Neural cell (in vitro differentiated cells): ENCODE measurements around the gene MEF2A. TPM values are rescaled to one million over a fixed set of nuclear protein-coding genes. Genes with fewer than 3 reads are reported as not detected.

Experiments used
- H2AFZ ChIP-seq: fragments of 200-600, 300-800 bp; sonication (generic), shearing (Covaris generic); 2 replicates; pipeline ENCODE4 v1.6.0; 2014; ENCODE audit warnings: low read depth, mild to moderate bottlenecking, antibody characterized with exemption, low read length, moderate library complexity
- H3F3A ChIP-seq: fragments of 200-600 bp; shearing (Covaris generic); 2 replicates; pipeline ENCODE4 v1.6.1; 2016; ENCODE audit warnings: mild to moderate bottlenecking, moderate library complexity, mixed read lengths, antibody characterized with exemption, low read length; ENCODE audit not compliant: insufficient read depth, poor library complexity, severe bottlenecking
- H3K27ac ChIP-seq: fragments of 200-600, 300-800 bp; sonication (generic), shearing (Covaris generic); 2 replicates; pipeline ENCODE4 v1.5.1; 2014; ENCODE audit warnings: mild to moderate bottlenecking, low read length, moderate library complexity
- H3K27me3 ChIP-seq: fragments of 300-800, 200-600 bp; sonication (generic), shearing (Covaris generic); 2 replicates; pipeline ENCODE4 v1.6.0; 2014; ENCODE audit warnings: mild to moderate bottlenecking, low read depth, low read length, moderate library complexity; ENCODE audit not compliant: insufficient read depth
- H3K36me3 ChIP-seq: fragments of 300-800, 200-600 bp; sonication (generic), shearing (Covaris generic); 2 replicates; pipeline ENCODE4 v1.5.1; 2014; ENCODE audit warnings: mild to moderate bottlenecking, antibody characterized with exemption, low read length, moderate library complexity; ENCODE audit not compliant: insufficient read depth
- H3K4me2 ChIP-seq: fragments of 300-800, 200-600 bp; sonication (generic), shearing (Covaris generic); 2 replicates; pipeline ENCODE4 v1.6.0; 2014; ENCODE audit warnings: mild to moderate bottlenecking, low read length
- H3K4me3 ChIP-seq: fragments of 300-800, 200-600 bp; sonication (generic), shearing (Covaris generic); 2 replicates; pipeline ENCODE4 v1.5.1; 2014; ENCODE audit warnings: mild to moderate bottlenecking, low read length, moderate library complexity
- H3K79me2 ChIP-seq: fragments of 200-600 bp; shearing (Covaris generic); replicated peaks from 2 replicates; pipeline ENCODE4 v1.6.0; 2014; ENCODE audit warnings: mild to moderate bottlenecking, low read length, moderate library complexity; ENCODE audit not compliant: insufficient read depth
- H3K9ac ChIP-seq: fragments of 300-800, 200-600 bp; sonication (generic), shearing (Covaris generic); 2 replicates; pipeline ENCODE4 v1.6.1; 2016; ENCODE audit warnings: mild to moderate bottlenecking, low read length, mixed read lengths
- H3K9me2 ChIP-seq: fragments of 200-600 bp; shearing (Covaris generic); 2 replicates; pipeline ENCODE4 v1.6.1; 2016; ENCODE audit warnings: mild to moderate bottlenecking, low read length, mixed read lengths; ENCODE audit not compliant: insufficient read depth
- H3K9me3 ChIP-seq: fragments of 200-600, 300-800 bp; sonication (generic), shearing (Covaris generic); 2 replicates; pipeline ENCODE4 v1.6.1; 2016; ENCODE audit warnings: mild to moderate bottlenecking, mixed run types, low read length, moderate library complexity, mixed read lengths
- H4K20me1 ChIP-seq: fragments of 200-600 bp; shearing (Covaris generic); 2 replicates; pipeline ENCODE4 v1.6.1; 2016; ENCODE audit warnings: mild to moderate bottlenecking, mixed run types; ENCODE audit not compliant: insufficient read depth
- EP300 ChIP-seq: fragments of 450-650 bp; conservative IDR thresholded peaks from 2 replicates; pipeline ENCODE4 v1.6.1; 2014; ENCODE audit warnings: antibody characterized with exemption, mild to moderate bottlenecking, moderate library complexity; ENCODE audit not compliant: poor library complexity, severe bottlenecking
- EZH2 ChIP-seq: fragments of 200-600, 300-800 bp; shearing (Covaris generic), sonication (generic); IDR thresholded peaks from 2 replicates; pipeline ENCODE4 v1.6.1; 2014; ENCODE audit warnings: antibody characterized with exemption, low read length, borderline replicate concordance, mild to moderate bottlenecking; ENCODE audit not compliant: insufficient read depth, poor library complexity, severe bottlenecking
- MXI1 ChIP-seq: fragments of 450-650 bp; conservative IDR thresholded peaks from 2 replicates; pipeline ENCODE4 v1.6.1; 2014; ENCODE audit warnings: antibody characterized with exemption, mild to moderate bottlenecking; ENCODE audit not compliant: poor library complexity, severe bottlenecking
- POLR2AphosphoS5 ChIP-seq: IDR thresholded peaks from 2 replicates; pipeline ENCODE4 v1.6.1; 2012
- RAD21 ChIP-seq: fragments of 450-650 bp; conservative IDR thresholded peaks from 2 replicates; pipeline ENCODE4 v1.6.1; 2014; ENCODE audit warnings: antibody characterized with exemption, mild to moderate bottlenecking, moderate library complexity
- SMC3 ChIP-seq: fragments of 450-650 bp; conservative IDR thresholded peaks from 2 replicates; pipeline ENCODE4 v1.6.1; 2014; ENCODE audit warnings: antibody characterized with exemption, mild to moderate bottlenecking, moderate library complexity; ENCODE audit not compliant: poor library complexity
- TAF1 ChIP-seq: IDR thresholded peaks from 2 replicates; pipeline ENCODE4 v1.6.1; 2012; ENCODE audit warnings: low read depth
- polyA plus RNA-seq: library from polyadenylated mRNA; depleted of rRNA; stranded (reverse); fragments of >200 nt; gene quantifications from 2 replicates; pipeline ENCODE4 v1.2.3, GENCODE V29; 2014
- TF ChIP-seq, protein P1 (sequence below): fragments of 450-650 bp; IDR thresholded peaks from 2 replicates; pipeline ENCODE4 v1.5.1; 2014; ENCODE audit warnings: antibody characterized with exemption, mild to moderate bottlenecking, moderate library complexity; ENCODE audit not compliant: poor library complexity, severe bottlenecking
- TF ChIP-seq, protein P2 (sequence below): IDR thresholded peaks from 2 replicates; pipeline ENCODE4 v1.6.1; 2012; ENCODE audit warnings: borderline replicate concordance

Gene MEF2A
- polyA plus RNA-seq, 1 donor from 2014 or later = 32.2 TPM

DNA sequence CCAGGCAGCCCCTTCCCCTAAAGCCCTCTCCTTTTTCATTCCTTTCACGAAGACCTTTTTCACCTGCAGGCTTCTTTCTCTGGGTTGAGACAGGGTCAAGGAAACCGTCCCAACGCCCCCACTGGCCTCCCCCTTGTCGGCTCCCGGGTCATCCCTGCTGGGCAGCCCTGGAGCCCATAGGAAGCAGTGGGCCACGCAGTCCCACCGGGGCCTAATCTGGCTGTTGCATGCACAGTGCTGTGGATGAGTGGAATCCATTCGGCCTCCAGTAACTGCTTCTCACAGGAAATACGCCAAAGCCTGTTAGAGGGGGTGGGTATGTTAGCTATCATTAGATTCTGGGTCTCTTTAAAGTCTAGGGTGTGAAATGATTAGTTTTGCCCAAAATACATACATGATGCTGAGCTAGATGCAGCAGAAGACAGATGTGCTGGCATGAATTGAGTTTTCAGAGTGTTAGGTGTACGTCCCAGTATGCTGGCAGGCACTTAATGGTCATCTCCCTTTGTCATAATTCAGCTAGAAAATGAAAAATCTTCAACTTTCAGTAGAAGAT is 150.8 kb downstream of the MEF2A start:
- H3K27ac ChIP-seq = no peak overlapping the region
- no peaks in the 10 kb centered on the region for H3F3A ChIP-seq
- H3K79me2 ChIP-seq = no peaks in the 10 kb centered on the region
- no peak overlapping the region for H3K4me3 ChIP-seq
- H3K4me2 ChIP-seq = no peak overlapping the region
- no peaks in the 10 kb centered on the region for H3K9me2 ChIP-seq
- no peak overlapping the region for H3K9ac ChIP-seq
- H3K9me3 ChIP-seq = no peaks in the 10 kb centered on the region
- H3K36me3 ChIP-seq = no peaks in the 10 kb centered on the region
- H2AFZ ChIP-seq = no peak overlapping the region
- H4K20me1 ChIP-seq = no peaks in the 10 kb centered on the region
- H3K27me3 ChIP-seq = no peaks in the 10 kb centered on the region
- TF ChIP-seq, protein P1, sequence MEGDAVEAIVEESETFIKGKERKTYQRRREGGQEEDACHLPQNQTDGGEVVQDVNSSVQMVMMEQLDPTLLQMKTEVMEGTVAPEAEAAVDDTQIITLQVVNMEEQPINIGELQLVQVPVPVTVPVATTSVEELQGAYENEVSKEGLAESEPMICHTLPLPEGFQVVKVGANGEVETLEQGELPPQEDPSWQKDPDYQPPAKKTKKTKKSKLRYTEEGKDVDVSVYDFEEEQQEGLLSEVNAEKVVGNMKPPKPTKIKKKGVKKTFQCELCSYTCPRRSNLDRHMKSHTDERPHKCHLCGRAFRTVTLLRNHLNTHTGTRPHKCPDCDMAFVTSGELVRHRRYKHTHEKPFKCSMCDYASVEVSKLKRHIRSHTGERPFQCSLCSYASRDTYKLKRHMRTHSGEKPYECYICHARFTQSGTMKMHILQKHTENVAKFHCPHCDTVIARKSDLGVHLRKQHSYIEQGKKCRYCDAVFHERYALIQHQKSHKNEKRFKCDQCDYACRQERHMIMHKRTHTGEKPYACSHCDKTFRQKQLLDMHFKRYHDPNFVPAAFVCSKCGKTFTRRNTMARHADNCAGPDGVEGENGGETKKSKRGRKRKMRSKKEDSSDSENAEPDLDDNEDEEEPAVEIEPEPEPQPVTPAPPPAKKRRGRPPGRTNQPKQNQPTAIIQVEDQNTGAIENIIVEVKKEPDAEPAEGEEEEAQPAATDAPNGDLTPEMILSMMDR = no peak
- no peak for TF ChIP-seq EZH2
- TF ChIP-seq POLR2AphosphoS5 = no peak
- TF ChIP-seq, protein P2, sequence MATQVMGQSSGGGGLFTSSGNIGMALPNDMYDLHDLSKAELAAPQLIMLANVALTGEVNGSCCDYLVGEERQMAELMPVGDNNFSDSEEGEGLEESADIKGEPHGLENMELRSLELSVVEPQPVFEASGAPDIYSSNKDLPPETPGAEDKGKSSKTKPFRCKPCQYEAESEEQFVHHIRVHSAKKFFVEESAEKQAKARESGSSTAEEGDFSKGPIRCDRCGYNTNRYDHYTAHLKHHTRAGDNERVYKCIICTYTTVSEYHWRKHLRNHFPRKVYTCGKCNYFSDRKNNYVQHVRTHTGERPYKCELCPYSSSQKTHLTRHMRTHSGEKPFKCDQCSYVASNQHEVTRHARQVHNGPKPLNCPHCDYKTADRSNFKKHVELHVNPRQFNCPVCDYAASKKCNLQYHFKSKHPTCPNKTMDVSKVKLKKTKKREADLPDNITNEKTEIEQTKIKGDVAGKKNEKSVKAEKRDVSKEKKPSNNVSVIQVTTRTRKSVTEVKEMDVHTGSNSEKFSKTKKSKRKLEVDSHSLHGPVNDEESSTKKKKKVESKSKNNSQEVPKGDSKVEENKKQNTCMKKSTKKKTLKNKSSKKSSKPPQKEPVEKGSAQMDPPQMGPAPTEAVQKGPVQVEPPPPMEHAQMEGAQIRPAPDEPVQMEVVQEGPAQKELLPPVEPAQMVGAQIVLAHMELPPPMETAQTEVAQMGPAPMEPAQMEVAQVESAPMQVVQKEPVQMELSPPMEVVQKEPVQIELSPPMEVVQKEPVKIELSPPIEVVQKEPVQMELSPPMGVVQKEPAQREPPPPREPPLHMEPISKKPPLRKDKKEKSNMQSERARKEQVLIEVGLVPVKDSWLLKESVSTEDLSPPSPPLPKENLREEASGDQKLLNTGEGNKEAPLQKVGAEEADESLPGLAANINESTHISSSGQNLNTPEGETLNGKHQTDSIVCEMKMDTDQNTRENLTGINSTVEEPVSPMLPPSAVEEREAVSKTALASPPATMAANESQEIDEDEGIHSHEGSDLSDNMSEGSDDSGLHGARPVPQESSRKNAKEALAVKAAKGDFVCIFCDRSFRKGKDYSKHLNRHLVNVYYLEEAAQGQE = no peak
- TF ChIP-seq TAF1 = no peak
- TF ChIP-seq EP300 = no peak
- TF ChIP-seq SMC3 = no peak
- TF ChIP-seq MXI1 = no peak
- no peak for TF ChIP-seq RAD21

DNA sequence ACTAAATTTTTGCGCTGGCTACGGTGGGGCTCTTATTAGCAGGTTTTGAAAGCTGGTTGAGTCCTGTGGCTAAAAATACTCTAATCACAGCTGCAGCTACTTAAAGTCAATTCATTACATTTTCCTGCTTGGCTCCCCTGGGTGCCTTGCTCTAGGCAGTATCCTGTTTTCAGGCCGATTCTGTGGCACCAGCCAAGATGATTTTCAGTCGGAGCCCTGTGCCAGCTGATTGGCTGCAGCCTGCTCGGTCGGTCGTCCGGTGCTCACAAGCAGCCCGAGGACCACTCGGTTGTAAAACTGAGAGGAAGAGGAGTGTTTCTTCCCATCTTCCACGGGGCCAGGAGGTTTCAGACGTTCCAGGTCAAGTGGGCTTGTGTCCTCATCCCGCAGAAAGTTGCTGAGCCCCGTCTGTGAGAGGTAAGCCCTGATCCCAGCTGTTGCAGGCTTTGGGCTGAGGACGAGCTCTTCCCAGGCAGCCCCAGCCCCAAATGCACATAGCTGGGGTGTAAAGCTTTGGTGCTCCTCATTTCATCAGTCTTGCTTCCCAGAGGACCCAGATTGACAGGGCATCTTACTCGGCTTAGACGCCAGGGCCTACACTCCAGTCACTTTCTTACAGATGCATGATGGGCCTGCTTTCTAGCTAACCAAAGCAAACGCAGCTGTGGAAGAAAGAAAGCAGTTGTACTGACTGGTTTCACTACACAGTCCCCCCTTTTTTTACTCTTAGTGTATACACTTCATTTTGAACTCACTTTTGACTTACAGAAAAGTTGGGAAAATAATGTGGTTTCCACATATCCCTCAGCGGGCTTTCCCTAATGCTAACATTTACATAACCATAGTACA is 151.6 kb downstream of the MEF2A start:
- Histone ChIP-seq H3K4me3 (no peak overlapping the region), H3K27me3 (no peaks in the 10 kb centered on the region), H3K4me2 (no peak overlapping the region), H3K9me2 (no peaks in the 10 kb centered on the region), H3K79me2 (no peaks in the 10 kb centered on the region), H3K9ac (no peak overlapping the region), H3F3A (no peaks in the 10 kb centered on the region), H3K27ac (no peak overlapping the region), H2AFZ (no peak overlapping the region), H3K36me3 (no peaks in the 10 kb centered on the region), H4K20me1 (no peaks in the 10 kb centered on the region), H3K9me3 (no peaks in the 10 kb centered on the region)
- no peak for TF ChIP-seq EZH2
- no peak for TF ChIP-seq EP300
